Type B pancreatic cell (in vitro differentiated cells): ENCODE data around the gene ANKRD66. TPM values are rescaled to one million over a fixed set of nuclear protein-coding genes. Genes with fewer than 3 reads are reported as not detected.
A peak's percentile ranks its signal among the peaks of the same experiment; 100 is the strongest.

Experiments
- DNase-seq: peaks from one replicate; pipeline ENCODE4 v3.0.0; 2021; ENCODE audit warnings: mixed read lengths; ENCODE audit not compliant: unreplicated experiment; ENCODE audit errors: extremely low spot score
- H3K27ac Mint-ChIP-seq: 2 replicates; pipeline ENCODE4 v1.8.0; 2021; ENCODE audit warnings: mild to moderate bottlenecking, mixed read lengths
- H3K27me3 Mint-ChIP-seq: 2 replicates; pipeline ENCODE4 v1.8.0; 2021; ENCODE audit warnings: mixed read lengths
- H3K36me3 Mint-ChIP-seq: 2 replicates; pipeline ENCODE4 v1.8.0; 2021; ENCODE audit warnings: mixed read lengths
- H3K4me1 Mint-ChIP-seq: one replicate; pipeline ENCODE4 v1.8.0; 2021; ENCODE audit warnings: mixed read lengths; ENCODE audit not compliant: unreplicated experiment
- H3K4me3 Mint-ChIP-seq: 2 replicates; pipeline ENCODE4 v1.8.0; 2021; ENCODE audit warnings: mild to moderate bottlenecking, mixed read lengths
- H3K9me3 Mint-ChIP-seq: 2 replicates; pipeline ENCODE4 v1.8.0; 2021; ENCODE audit warnings: mixed read lengths
- total RNA-seq: library from RNA; stranded (reverse); gene quantifications from 2 replicates; pipeline ENCODE4 v1.2.1, GENCODE V29; 2021; ENCODE audit warnings: low replicate concordance
- TF ChIP-seq, protein P1 (sequence below): fragments of 200-600 bp; sonication (generic); conservative IDR thresholded peaks from 2 replicates; pipeline ENCODE4 v1.5.0; 2021; ENCODE audit warnings: antibody characterized with exemption, mild to moderate bottlenecking

Gene ANKRD66
- total RNA-seq, 1 donor from 2014 or later = 0.34 TPM

DNA sequence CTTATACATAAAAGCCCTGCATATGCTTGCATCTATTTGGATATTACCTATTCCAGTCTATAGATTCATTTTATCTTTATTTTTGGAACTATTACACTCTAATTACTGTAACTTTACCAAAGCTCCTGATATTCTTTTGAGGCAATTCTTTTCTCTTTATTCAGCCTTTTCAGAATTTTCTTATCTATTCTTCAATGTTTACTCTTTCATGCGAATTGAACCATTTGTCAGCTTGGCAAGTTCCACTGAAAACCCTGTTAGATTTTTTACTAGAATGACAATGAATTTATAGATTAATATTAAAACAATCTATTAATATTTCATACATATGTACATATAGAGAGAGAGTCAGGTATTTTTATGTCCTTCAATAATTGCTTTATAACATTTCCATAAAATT is 45.9 kb downstream of the ANKRD66 start:
- no peak for DNase-seq
- Mint-ChIP-seq H3K4me3 (no peak overlapping the region), H3K36me3 (no peaks in the 10 kb centered on the region), H3K27ac (no peak overlapping the region), H3K4me1 (no peaks in the 10 kb centered on the region), H3K9me3 (no peaks in the 10 kb centered on the region), H3K27me3 (no peaks in the 10 kb centered on the region)
- TF ChIP-seq, protein P1, sequence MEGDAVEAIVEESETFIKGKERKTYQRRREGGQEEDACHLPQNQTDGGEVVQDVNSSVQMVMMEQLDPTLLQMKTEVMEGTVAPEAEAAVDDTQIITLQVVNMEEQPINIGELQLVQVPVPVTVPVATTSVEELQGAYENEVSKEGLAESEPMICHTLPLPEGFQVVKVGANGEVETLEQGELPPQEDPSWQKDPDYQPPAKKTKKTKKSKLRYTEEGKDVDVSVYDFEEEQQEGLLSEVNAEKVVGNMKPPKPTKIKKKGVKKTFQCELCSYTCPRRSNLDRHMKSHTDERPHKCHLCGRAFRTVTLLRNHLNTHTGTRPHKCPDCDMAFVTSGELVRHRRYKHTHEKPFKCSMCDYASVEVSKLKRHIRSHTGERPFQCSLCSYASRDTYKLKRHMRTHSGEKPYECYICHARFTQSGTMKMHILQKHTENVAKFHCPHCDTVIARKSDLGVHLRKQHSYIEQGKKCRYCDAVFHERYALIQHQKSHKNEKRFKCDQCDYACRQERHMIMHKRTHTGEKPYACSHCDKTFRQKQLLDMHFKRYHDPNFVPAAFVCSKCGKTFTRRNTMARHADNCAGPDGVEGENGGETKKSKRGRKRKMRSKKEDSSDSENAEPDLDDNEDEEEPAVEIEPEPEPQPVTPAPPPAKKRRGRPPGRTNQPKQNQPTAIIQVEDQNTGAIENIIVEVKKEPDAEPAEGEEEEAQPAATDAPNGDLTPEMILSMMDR = no peak

DNA sequence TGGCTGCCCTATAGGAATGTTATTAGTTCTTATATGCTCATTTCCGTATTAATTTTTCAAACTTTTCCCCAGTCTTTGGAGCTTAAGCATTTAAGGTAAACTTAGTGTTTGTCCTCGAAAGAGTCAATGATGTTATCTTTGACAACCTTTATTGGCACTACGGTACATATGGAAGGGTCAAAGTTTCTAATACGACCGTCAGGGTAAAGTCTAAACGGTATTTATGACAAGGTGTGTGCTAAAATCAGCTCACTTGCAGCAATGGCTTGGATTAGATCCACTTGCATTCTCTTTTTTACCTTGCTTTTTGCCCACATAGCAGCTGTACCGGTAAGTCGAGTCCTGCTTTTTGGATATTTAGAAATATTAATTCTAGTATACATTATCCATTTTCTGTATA is 46.4 kb downstream of the ANKRD66 start, which contains the start of gene MEP1A:
Gene MEP1A, plus strand, starts transcription at position 252 of the 400 bp plus-strand sequence. Its CDS starts 10 bp downstream, at position 262.
- no peaks in the 10 kb centered on the region for H3K27me3 Mint-ChIP-seq
- no peak within 1 kb of the TSS for H3K27ac Mint-ChIP-seq
- no peaks in the 10 kb centered on the region for H3K36me3 Mint-ChIP-seq
- no peak for DNase-seq
- H3K9me3 Mint-ChIP-seq = no peaks in the 10 kb centered on the region
- no peaks in the 10 kb centered on the region for H3K4me1 Mint-ChIP-seq
- TF ChIP-seq, protein P1 = no peak
- peak within 1 kb of the TSS; percentile 30 for H3K4me3 Mint-ChIP-seq

- Mint-ChIP-seq H3K4me1 (no peaks in the 10 kb centered on the region), H3K9me3 (no peaks in the 10 kb centered on the region), H3K4me3 (no peak overlapping the region), H3K27ac (no peak overlapping the region), H3K36me3 (no peaks in the 10 kb centered on the region), H3K27me3 (no peaks in the 10 kb centered on the region)
- TF ChIP-seq, protein P1 = no peak
- no peak for DNase-seq
These were observed 47.3 kb downstream of the ANKRD66 start for GRCh38 chr6:46794068-46794467.

DNA sequence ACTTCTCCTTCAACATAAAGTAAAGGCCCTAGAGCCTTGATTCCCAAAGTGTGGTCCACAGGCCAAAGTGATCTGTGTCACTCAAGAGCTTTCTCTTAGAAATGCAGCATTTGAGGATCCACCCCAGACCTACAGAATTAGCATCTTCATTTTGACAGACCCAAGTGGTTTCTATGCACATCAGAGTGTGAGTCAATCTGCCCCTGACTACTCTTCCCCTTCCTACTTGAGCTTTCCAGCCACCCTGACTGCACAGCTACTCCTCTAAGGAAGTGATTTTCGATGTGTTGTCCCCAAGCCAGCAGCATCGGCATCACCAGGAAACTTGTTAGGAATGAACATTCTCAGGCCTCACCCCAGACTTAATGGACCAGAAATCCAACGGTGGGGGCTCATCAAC is 49.1 kb downstream of the ANKRD66 start:
- Mint-ChIP-seq H3K4me1 (no peaks in the 10 kb centered on the region), H3K27ac (no peak overlapping the region), H3K9me3 (no peaks in the 10 kb centered on the region), H3K4me3 (no peak overlapping the region), H3K27me3 (no peaks in the 10 kb centered on the region), H3K36me3 (no peaks in the 10 kb centered on the region)
- TF ChIP-seq, protein P1 = no peak
- no peak for DNase-seq

- Mint-ChIP-seq H3K36me3 (no peaks in the 10 kb centered on the region), H3K9me3 (no peaks in the 10 kb centered on the region), H3K4me3 (no peak overlapping the region), H3K4me1 (no peaks in the 10 kb centered on the region), H3K27ac (no peak overlapping the region), H3K27me3 (no peaks in the 10 kb centered on the region)
- TF ChIP-seq, protein P1 = no peak
- DNase-seq = no peak
These were observed 50.3 kb downstream of the ANKRD66 start for GRCh38 chr6:46796848-46797580.
